ENCODE measurements around the gene PSTPIP2.
"Not testable (repeated sequence)": the region's sequence is repeated elsewhere in the genome, so short reads cannot be mapped to it uniquely, and the experiment has no call there.

PSTPIP2 gene

DNA sequence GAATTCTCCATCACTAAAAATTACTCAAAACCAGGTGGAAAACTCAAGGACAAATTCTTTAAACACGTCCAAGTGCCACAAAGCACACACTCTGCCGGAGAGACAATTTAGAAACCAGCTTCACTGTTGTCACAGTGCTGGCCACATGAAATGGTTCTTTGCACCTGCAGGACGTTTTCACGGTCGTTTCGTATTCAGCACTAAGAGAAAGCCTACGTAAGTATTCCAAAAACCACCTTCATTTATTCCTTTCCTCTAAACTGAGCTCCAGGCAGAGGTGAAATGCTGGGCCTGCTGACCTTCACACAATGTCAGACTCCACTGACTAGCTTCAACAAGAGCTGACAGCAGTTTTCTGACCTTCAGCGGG lies 25.4 kb upstream of the PSTPIP2 start:
- Histone ChIP-seq H3K4me1 (ENCODE audit: control insufficient read depth in 1 of 2, insufficient read depth in 2 of 2, low read length in 2 of 2) (peaks cover 6 to 8% of the 10 kb centered on the region in 2 experiments), H3K79me2 (ENCODE audit: control insufficient read depth, insufficient read depth, low read length, poor library complexity) (peaks cover 23% of the 10 kb centered on the region), H2BK120ac (ENCODE audit: insufficient read depth, low read length, poor library complexity) (no peak overlapping the region), H3K79me1 (ENCODE audit: low read length) (peaks cover 7% of the 10 kb centered on the region), H4K12ac (ENCODE audit: low read depth, low read length) (peak overlapping the region; percentile 56), H3K23ac (ENCODE audit: low read length) (no peak overlapping the region), H2BK5ac (ENCODE audit: low read depth, low read length, poor library complexity) (no peak overlapping the region), H3K9ac (ENCODE audit: low read length) (peak overlapping the region; percentile 60), H3K4me2 (ENCODE audit: low read length) (peak overlapping the region; percentile 88), H2AFZ (ENCODE audit: insufficient read depth, low read length, poor library complexity) (no peak overlapping the region), H3K27me3 (ENCODE audit: insufficient read depth, low read length) (no peaks in the 10 kb centered on the region), H3K27ac (ENCODE audit: low read depth, low read length) (peak overlapping the region; percentile 70), H4K91ac (ENCODE audit: low read depth, low read length) (no peak overlapping the region), H3K4me3 (ENCODE audit: low read depth, low read length) (peak overlapping the region; percentile 99), H2AK5ac (ENCODE audit: low read length) (peak overlapping the region; percentile 75), H3K36me3 (ENCODE audit: control insufficient read depth in 1 of 2, insufficient read depth in 2 of 2, low read length in 2 of 2) (peaks cover 11 to 16% of the 10 kb centered on the region in 2 experiments), H3K9me3 (ENCODE audit: insufficient read depth, low read depth, low read length) (no peaks in the 10 kb centered on the region), H3K4ac (ENCODE audit: low read depth, low read length) (peak overlapping the region; percentile 95), H4K8ac (ENCODE audit: low read depth, low read length) (peak overlapping the region; percentile 81), H3K14ac (ENCODE audit: low read length) (peak overlapping the region; percentile 65), H2BK12ac (ENCODE audit: low read length) (no peak overlapping the region), H3K18ac (ENCODE audit: low read length) (peak overlapping the region; percentile 93)
- no CpG with 5 or more reads among the region's 8 CpGs for WGBS (ENCODE audit: extremely low coverage, insufficient coverage, insufficient read length)
- peak in 1 of 2 donors; percentile 18 for DNase-seq

DNA sequence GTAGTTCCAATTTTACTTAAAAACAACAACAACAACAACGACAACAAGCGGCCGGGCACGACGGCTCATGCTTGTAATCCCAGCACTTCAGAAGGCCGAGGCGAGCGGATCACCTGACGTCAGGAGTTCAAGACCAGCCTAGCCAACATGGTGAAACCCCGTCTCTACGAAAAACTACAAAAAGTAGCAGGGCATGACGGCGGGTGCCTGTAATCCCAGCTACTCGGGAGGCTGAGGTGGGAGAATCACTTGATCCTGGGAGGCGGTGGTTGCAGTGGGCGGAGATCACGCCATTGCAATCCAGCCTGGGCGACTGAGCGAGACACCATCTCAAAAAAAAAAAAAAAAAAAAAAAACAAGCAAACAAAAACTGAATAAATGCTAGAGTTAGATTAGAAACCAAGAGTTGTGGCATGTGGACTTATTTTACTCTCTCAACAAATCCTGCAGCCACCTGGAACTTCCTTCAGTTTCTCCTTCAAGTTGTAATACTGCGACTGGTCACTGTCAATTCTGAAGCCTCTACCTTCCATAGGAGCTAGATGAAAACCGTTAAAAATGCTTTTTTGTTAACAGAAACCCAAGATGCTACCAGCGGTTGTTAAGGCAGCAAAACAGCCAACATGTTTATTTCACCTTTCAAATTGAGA lies 24.7 kb upstream of the PSTPIP2 start:
- Histone ChIP-seq H2AFZ (ENCODE audit: insufficient read depth, low read length, poor library complexity) (no peak overlapping the region), H2BK12ac (ENCODE audit: low read length) (no peak overlapping the region), H3K4me3 (ENCODE audit: low read depth, low read length) (no peak overlapping the region), H3K79me1 (ENCODE audit: low read length) (peaks cover 7% of the 10 kb centered on the region), H3K4ac (ENCODE audit: low read depth, low read length) (peak overlapping the region; percentile 18), H3K4me2 (ENCODE audit: low read length) (peak overlapping the region; percentile 88), H3K14ac (ENCODE audit: low read length) (no peak overlapping the region), H2AK5ac (ENCODE audit: low read length) (no peak overlapping the region), H4K12ac (ENCODE audit: low read depth, low read length) (no peak overlapping the region), H3K4me1 (ENCODE audit: control insufficient read depth in 1 of 2, insufficient read depth in 2 of 2, low read length in 2 of 2) (peaks cover 6 to 8% of the 10 kb centered on the region in 2 experiments), H3K79me2 (ENCODE audit: control insufficient read depth, insufficient read depth, low read length, poor library complexity) (peaks cover 23% of the 10 kb centered on the region), H3K18ac (ENCODE audit: low read length) (no peak overlapping the region), H4K91ac (ENCODE audit: low read depth, low read length) (no peak overlapping the region), H3K9ac (ENCODE audit: low read length) (no peak overlapping the region), H4K8ac (ENCODE audit: low read depth, low read length) (no peak overlapping the region), H3K9me3 (ENCODE audit: insufficient read depth, low read depth, low read length) (no peaks in the 10 kb centered on the region), H3K23ac (ENCODE audit: low read length) (no peak overlapping the region), H3K36me3 (ENCODE audit: control insufficient read depth in 1 of 2, insufficient read depth in 2 of 2, low read length in 2 of 2) (peaks cover 16 to 21% of the 10 kb centered on the region in 2 experiments), H3K27ac (ENCODE audit: low read depth, low read length) (no peak overlapping the region), H3K27me3 (ENCODE audit: insufficient read depth, low read length) (no peaks in the 10 kb centered on the region), H2BK5ac (ENCODE audit: low read depth, low read length, poor library complexity) (no peak overlapping the region), H2BK120ac (ENCODE audit: insufficient read depth, low read length, poor library complexity) (no peak overlapping the region)
- WGBS (ENCODE audit: extremely low coverage, insufficient coverage, insufficient read length) = no CpG with 5 or more reads among the region's 22 CpGs
- DNase-seq = no peak

DNA sequence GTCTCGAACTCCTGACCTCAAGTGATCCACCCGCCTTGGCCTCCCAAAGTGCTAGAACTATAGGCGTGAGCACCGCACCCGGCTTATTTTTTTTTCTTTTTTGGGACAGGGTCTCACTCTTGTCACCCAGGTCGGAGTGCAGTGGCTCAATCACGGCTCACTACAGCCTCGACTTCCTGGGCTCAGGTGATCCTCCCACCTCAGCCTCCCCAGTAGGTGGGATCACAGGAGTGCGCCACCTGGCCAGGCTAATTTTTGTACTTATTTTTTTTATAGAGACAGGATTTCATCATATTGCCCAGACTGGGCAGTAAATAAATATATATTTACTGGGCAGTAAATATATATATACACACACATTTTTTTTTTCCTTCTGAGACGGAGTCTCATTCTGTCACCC lies 23.5 kb upstream of the PSTPIP2 start:
- H3K79me1 ChIP-seq (ENCODE audit: low read length) = peaks cover 7% of the 10 kb centered on the region
- H2BK12ac ChIP-seq (ENCODE audit: low read length) = no peak overlapping the region
- H3K36me3 ChIP-seq (ENCODE audit: control insufficient read depth in 1 of 2, insufficient read depth in 2 of 2, low read length in 2 of 2) = peaks cover 21 to 23% of the 10 kb centered on the region in 2 experiments
- peaks cover 6 to 8% of the 10 kb centered on the region in 2 experiments for H3K4me1 ChIP-seq (ENCODE audit: control insufficient read depth in 1 of 2, insufficient read depth in 2 of 2, low read length in 2 of 2)
- no peak overlapping the region for H4K8ac ChIP-seq (ENCODE audit: low read depth, low read length)
- no peak for DNase-seq
- no peaks in the 10 kb centered on the region for H3K27me3 ChIP-seq (ENCODE audit: insufficient read depth, low read length)
- H3K23ac ChIP-seq (ENCODE audit: low read length) = no peak overlapping the region
- H2AFZ ChIP-seq (ENCODE audit: insufficient read depth, low read length, poor library complexity) = no peak overlapping the region
- H3K14ac ChIP-seq (ENCODE audit: low read length) = no peak overlapping the region
- H4K12ac ChIP-seq (ENCODE audit: low read depth, low read length) = no peak overlapping the region
- no peak overlapping the region for H3K27ac ChIP-seq (ENCODE audit: low read depth, low read length)
- H3K18ac ChIP-seq (ENCODE audit: low read length) = no peak overlapping the region
- H3K9me3 ChIP-seq (ENCODE audit: insufficient read depth, low read depth, low read length) = no peaks in the 10 kb centered on the region
- no peak overlapping the region for H4K91ac ChIP-seq (ENCODE audit: low read depth, low read length)
- peak overlapping the region; percentile 99 for H3K4ac ChIP-seq (ENCODE audit: low read depth, low read length)
- H2BK5ac ChIP-seq (ENCODE audit: low read depth, low read length, poor library complexity) = no peak overlapping the region
- no CpG with 5 or more reads among the region's 10 CpGs for WGBS (ENCODE audit: extremely low coverage, insufficient coverage, insufficient read length)
- H2AK5ac ChIP-seq (ENCODE audit: low read length) = no peak overlapping the region
- no peak overlapping the region for H3K4me2 ChIP-seq (ENCODE audit: low read length)
- no peak overlapping the region for H2BK120ac ChIP-seq (ENCODE audit: insufficient read depth, low read length, poor library complexity)
- peaks cover 23% of the 10 kb centered on the region for H3K79me2 ChIP-seq (ENCODE audit: control insufficient read depth, insufficient read depth, low read length, poor library complexity)
- no peak overlapping the region for H3K9ac ChIP-seq (ENCODE audit: low read length)
- H3K4me3 ChIP-seq (ENCODE audit: low read depth, low read length) = no peak overlapping the region

DNA sequence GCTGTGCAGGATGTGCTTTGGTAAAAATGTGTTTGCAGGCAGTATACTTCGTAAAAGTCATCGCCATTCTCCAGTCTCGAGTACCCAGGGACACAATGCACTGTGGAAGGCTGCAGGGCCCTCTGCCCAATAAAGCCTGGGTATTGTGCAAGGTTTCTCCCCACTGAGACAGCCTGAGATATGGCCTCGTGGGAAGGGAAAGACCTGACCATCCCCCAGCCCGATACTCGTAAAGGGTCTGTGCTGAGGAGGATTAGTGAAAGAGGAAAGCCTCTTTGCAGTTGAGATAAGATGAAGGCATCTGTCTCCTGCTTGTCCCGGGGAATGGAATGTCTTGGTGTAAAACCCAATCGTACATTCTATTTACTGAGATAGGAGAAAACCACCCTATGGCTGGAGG lies 16.4 kb upstream of the PSTPIP2 start:
- peaks cover 52 to 69% of the 10 kb centered on the region in 2 experiments for H3K36me3 ChIP-seq (ENCODE audit: control insufficient read depth in 1 of 2, insufficient read depth in 2 of 2, low read length in 2 of 2)
- H3K4me1 ChIP-seq (ENCODE audit: control insufficient read depth in 1 of 2, insufficient read depth in 2 of 2, low read length in 2 of 2); H2BK12ac ChIP-seq (ENCODE audit: low read length); H2AK5ac ChIP-seq (ENCODE audit: low read length); H2AFZ ChIP-seq (ENCODE audit: insufficient read depth, low read length, poor library complexity); H2BK5ac ChIP-seq (ENCODE audit: low read depth, low read length, poor library complexity); H3K79me2 ChIP-seq (ENCODE audit: control insufficient read depth, insufficient read depth, low read length, poor library complexity); DNase-seq; H3K4me3 ChIP-seq (ENCODE audit: low read depth, low read length); H3K27ac ChIP-seq (ENCODE audit: low read depth, low read length); H3K4ac ChIP-seq (ENCODE audit: low read depth, low read length); H3K9me3 ChIP-seq (ENCODE audit: insufficient read depth, low read depth, low read length); H3K4me2 ChIP-seq (ENCODE audit: low read length); H3K9ac ChIP-seq (ENCODE audit: low read length); H3K18ac ChIP-seq (ENCODE audit: low read length); H4K8ac ChIP-seq (ENCODE audit: low read depth, low read length); H3K79me1 ChIP-seq (ENCODE audit: low read length); H3K23ac ChIP-seq (ENCODE audit: low read length); H3K14ac ChIP-seq (ENCODE audit: low read length); H2BK120ac ChIP-seq (ENCODE audit: insufficient read depth, low read length, poor library complexity); H4K12ac ChIP-seq (ENCODE audit: low read depth, low read length); H4K91ac ChIP-seq (ENCODE audit: low read depth, low read length); H3K27me3 ChIP-seq (ENCODE audit: insufficient read depth, low read length): not testable (repeated sequence)
- no CpG with 5 or more reads among the region's 8 CpGs for WGBS (ENCODE audit: extremely low coverage, insufficient coverage, insufficient read length)
